GM18858 (cell line): ENCODE measurements around the gene PNPLA7.
"Not testable (repeated sequence)": the region's sequence is repeated elsewhere in the genome, so short reads cannot be mapped to it uniquely, and the experiment has no call there.

Experiments
- ATAC-seq: cut with Tn5 transposase; IDR thresholded peaks from one replicate; pipeline ENCODE4 v1.9.1; 2021; ENCODE audit not compliant: unreplicated experiment

The PNPLA7 gene

DNA sequence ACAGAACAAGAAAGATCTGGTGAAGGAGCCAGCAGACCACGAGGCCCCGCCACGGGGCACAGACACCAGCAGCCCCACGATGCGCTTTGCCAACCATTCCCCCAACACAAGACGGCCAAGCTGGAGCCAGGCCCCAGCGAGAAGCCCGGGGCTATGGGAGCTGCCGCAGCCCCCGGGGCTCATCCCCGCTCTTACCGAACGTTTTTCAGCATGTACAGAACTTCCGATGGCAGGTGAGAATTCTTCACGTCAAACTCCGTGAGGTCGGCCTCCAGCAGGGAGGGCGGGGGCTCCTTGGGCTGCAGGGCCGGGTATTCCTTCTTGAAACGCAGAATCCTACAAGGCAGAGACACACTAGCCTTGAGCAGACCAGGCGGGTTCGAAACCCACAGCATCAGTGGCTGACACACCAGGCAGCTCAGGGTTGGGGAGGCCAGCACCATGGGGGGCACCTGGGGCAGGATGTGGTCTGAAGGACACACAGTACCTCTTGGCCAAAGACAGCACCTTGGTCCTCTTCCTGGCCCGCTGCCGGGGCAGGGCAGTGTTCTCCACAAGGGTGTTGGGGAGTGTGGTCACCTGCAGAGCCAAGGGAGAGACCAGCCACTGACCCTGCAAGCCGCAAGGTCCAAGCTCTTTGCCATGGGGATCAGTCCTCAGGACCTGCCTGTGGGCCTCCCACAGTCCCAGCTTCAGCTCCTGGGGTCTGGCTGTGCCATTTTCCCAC, 6.8 kb downstream of the PNPLA7 start:
- ATAC-seq: no peak

GRCh38 chr9:137542486-137542885, 7.7 kb downstream of the PNPLA7 start:
- ATAC-seq: no peak

DNA sequence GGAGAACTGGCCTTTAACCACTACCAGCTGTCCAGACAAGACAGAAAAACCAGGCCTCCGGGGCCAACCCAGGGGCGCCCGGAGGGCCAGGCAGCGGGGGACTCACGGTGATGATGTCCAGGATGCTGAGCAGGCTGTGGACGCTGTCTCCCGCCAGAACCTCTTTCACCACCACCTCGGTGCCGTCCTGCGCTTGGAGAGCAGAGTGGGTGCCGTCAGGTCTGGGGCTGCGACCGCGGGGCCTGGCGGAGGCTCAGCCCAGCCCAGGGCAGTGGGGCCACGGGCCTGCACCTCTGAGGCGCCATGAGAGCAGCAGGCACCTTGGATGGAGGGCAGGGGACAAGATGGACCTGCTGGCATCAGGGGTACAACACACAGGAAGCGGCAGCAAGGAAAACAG, 9.7 kb downstream of the PNPLA7 start:
- no peak for ATAC-seq

- ATAC-seq: no peak
Measured at GRCh38 chr9:137538058-137538457, 12.1 kb downstream of the PNPLA7 start.

- ATAC-seq: not testable (repeated sequence)
Measured at GRCh38 chr9:137536594-137537131, 13.5 kb downstream of the PNPLA7 start.

DNA sequence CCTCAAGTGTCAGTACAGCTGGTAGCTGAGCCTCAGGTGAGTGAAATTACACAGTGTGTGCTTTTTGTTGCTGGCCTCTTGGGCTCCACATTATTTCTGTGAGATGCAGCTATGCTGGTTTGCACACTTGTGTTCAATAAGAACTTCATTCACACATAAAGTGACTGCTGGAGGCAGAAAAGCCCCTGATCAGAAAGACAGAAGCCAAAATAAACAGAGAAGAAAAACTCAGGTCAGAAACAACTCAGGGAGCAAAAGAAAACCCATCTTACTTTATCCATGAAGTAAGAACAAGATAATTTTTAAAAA, 15.1 kb downstream of the PNPLA7 start:
- ATAC-seq: no peak

- no peak for ATAC-seq
Measured at GRCh38 chr9:137534256-137535119, 15.7 kb downstream of the PNPLA7 start.

DNA sequence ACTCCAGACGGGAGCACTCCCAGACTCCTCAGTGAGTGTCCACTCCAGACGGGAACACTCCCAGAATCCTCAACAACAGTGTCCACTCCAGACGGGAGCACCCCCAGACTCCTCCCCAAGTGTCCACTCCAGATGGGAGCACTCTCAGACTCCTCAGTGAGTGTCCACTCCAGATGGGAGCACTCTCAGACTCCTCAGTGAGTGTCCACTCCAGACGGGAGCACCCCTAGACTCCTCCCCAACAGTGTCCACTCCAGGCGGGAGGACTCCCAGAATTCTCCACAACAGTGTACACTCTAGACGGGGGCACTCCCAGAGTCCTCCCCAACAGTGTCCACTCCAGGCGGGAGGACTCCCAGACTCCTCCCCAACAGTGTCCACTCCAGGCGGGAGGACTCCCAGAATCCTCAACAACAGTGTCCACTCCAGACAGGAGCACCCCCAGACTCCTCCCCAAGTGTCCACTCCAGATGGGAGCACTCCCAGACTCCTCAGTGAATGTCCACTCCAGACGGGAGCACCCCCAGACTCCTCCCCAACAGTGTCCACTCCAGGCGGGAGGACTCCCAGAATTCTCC, 17.2 kb downstream of the PNPLA7 start:
- ATAC-seq: not testable (repeated sequence)

DNA sequence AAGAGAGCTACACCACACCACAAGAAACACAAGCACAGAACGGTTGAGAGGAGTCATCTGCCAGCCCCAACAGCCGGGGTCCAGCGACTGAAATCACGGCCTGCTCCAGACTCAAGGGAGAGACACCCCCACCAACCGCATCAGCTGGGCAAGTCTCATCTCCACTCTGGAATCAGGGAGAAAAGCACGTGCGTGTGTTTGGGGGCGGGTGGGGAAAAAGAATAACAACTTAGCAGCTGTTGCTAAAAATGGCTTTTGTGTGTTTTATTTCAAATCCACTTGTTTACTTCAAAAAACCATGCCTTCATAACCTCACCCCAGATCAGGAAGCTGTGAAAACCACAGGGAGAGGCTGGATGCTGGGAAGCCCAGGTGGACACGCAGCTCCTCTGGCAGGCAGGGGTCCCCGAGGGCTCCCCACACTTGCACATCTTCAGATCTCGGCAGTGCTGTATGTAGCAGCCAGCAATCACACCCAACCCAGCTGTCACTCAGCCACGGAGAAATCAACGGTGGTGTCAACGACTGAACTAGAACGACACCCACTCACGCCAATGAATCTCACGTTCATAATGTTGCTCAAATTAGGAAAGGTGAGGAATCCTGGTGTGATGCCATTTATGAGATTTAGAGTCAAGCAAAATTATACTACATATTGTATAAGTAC, 19.0 kb downstream of the PNPLA7 start:
- no peak for ATAC-seq

DNA sequence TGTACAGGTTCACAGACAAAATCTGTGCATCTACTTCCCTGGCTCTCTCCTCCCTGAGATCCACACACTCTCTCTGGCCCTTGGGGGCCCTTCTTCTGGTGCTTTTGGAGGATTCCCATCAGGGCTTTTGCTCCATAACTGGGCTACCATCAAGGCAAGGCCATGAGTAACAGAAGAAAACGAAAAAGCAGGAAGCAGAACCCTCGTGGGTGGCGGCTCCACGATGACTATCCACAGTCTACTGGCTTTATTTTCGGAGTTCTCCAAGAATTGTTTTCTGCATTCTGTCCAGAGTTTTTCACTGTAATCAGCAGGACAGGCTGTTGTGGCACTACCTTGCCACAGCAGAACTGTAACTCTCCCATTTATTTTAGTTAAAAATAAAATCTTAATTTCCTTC, 19.9 kb downstream of the PNPLA7 start:
- ATAC-seq: no peak

- ATAC-seq: no peak
Measured at GRCh38 chr9:137524981-137525317, 25.3 kb downstream of the PNPLA7 start.

DNA sequence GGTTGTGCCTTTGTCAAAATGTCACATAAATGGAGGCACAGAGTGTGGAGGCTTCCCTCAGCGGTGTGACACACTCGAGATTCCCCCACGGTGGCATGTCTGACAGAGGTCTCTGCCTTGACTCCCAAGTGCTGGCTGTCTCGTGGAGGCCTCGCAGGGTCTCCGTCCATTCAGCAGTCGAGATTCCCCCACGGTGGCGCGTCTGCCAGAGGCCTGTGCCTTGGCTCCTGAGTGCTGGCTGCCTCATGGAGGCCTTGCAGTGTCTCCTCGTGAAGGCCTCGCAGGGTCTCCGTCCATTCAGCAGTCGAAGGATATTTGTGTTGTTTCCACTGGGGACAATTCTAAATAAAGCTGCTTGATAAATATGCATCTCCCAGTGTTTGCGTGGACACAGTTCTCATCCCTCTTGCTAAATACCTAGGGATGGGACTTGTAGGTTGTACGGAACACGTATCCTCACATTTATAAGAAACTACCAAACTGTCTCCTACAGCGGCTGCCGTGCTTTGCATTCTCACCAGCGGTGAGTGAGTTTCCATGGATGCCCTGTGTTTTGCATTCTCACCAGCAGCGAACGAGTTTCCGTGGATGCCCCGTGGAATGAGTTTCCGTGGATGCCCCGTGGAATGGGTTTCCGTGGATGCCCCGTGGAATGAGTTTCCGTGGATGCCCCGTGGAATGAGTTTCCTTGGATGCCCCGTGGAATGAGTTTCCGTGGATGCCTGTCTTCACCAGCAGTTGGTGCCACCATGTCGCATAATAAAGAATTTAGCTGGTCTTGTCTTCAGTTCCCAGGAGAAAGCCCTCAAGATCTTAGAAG, 25.8 kb downstream of the PNPLA7 start:
- no peak for ATAC-seq

- no peak for ATAC-seq
Measured at GRCh38 chr9:137522746-137523455, 27.3 kb downstream of the PNPLA7 start.

GRCh38 chr9:137521405-137521985, 28.7 kb downstream of the PNPLA7 start:
- no peak for ATAC-seq

DNA sequence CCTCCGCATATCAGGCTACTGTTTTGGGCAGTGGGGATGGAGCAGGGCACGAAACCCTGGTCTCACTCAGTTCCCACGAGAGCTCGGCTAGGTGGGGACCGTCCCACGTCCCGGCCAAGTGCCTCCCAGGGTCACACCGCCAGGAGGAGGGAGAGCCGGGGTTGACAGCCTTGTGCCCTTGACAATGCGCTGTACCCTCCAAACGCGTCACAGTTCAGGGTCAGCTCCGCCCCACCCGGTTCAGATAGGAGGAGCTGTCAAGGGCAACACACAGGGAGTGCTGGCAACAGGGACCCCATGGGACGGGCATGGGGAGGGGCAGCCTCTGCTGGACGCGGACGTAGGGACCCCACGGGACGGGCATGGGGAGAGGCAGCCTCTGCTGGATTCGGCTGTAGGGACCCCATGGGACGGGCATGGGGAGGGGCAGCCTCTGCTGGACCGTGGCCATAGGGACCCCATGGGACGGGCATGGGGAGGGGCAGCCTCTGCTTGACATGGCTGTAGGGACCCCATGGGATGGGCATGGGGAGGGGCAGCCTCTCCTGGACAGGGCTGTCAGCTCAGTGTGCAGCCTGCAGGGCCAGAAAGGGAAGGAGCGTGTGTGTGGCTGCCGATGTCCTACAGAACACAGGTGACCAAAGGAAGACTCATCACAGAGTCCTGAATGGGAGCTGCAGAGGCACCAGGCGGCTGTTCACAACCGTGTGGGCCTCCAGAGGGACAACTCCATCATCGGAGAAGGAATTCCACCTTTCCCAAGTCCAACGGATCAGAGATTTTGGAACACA, 29.4 kb downstream of the PNPLA7 start:
- ATAC-seq: no peak

- no peak for ATAC-seq
Measured at GRCh38 chr9:137519553-137519952, 30.6 kb downstream of the PNPLA7 start.

DNA sequence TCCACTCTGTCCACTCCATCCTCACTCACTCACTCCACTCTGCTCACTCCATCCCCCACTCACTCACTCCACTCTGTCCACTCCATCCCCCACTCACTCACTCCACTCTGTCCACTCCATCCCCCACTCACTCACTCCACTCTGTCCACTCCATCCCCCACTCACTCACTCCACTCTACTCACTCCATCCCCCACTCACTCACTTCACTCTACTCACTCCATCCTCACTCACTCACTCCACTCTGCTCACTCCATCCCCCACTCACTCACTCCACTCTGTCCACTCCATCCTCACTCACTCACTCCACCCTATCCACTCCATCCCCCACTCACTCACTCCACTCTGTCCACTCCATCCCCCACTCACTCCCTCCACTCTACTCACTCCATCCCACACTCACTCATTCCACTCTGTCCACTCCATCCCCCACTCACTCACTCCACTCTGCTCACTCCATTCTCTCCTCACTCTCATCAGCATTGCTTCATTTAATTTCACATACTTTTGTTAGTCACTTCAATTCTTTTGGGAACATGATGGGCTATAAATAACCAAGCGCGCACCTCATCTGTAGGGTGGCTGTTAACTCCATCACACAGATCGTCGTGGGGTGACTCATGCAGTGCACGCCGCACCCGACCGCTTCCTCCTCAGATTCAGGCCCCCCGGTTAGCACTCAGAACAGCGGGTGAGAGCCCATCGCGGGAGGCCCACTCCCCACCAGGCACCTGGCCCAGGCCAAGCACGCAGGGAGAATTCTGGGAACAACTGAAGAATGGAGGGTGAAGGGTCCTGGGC, 31.3 kb downstream of the PNPLA7 start:
- ATAC-seq: not testable (repeated sequence)
